Measurements from ENCODE around the gene GNA14.

GNA14 gene

GRCh38 chr9:77486968-77487367, 161.2 kb downstream of the GNA14 start:
- no peak overlapping the region for H2BK12ac ChIP-seq (ENCODE audit: low read length)
- H2BK5ac ChIP-seq (ENCODE audit: low read depth, low read length, poor library complexity), result no peak overlapping the region
- no peaks in the 10 kb centered on the region for H3K27me3 ChIP-seq (ENCODE audit: insufficient read depth, low read length)
- H3K4me3 ChIP-seq (ENCODE audit: low read depth, low read length), result no peak overlapping the region
- H3K4ac ChIP-seq (ENCODE audit: low read depth, low read length), result no peak overlapping the region
- H4K8ac ChIP-seq (ENCODE audit: low read depth, low read length), result no peak overlapping the region
- H3K4me2 ChIP-seq (ENCODE audit: low read length), result no peak overlapping the region
- no peaks in the 10 kb centered on the region for H3K79me1 ChIP-seq (ENCODE audit: low read length)
- no peak overlapping the region for H2BK120ac ChIP-seq (ENCODE audit: insufficient read depth, low read length, poor library complexity)
- H4K91ac ChIP-seq (ENCODE audit: low read depth, low read length), result no peak overlapping the region
- no peak overlapping the region for H3K18ac ChIP-seq (ENCODE audit: low read length)
- H3K4me1 ChIP-seq (ENCODE audit: control insufficient read depth in 1 of 2, insufficient read depth in 2 of 2, low read length in 2 of 2), result no peaks in the 10 kb centered on the region
- no peak overlapping the region for H2AK5ac ChIP-seq (ENCODE audit: low read length)
- no peaks in the 10 kb centered on the region for H3K36me3 ChIP-seq (ENCODE audit: control insufficient read depth in 1 of 2, insufficient read depth in 2 of 2, low read length in 2 of 2)
- H2AFZ ChIP-seq (ENCODE audit: insufficient read depth, low read length, poor library complexity), result no peak overlapping the region
- no CpG with 5 or more reads among the region's 1 CpG for WGBS (ENCODE audit: extremely low coverage, insufficient coverage, insufficient read length)
- no peak overlapping the region for H3K27ac ChIP-seq (ENCODE audit: low read depth, low read length)
- peak in 1 of 2 donors; percentile 26 for DNase-seq
- no peaks in the 10 kb centered on the region for H3K79me2 ChIP-seq (ENCODE audit: control insufficient read depth, insufficient read depth, low read length, poor library complexity)
- H3K23ac ChIP-seq (ENCODE audit: low read length), result no peak overlapping the region
- no peak overlapping the region for H3K14ac ChIP-seq (ENCODE audit: low read length)
- no peak overlapping the region for H3K9ac ChIP-seq (ENCODE audit: low read length)
- H3K9me3 ChIP-seq (ENCODE audit: insufficient read depth, low read depth, low read length), result peaks cover 2% of the 10 kb centered on the region
- no peak overlapping the region for H4K12ac ChIP-seq (ENCODE audit: low read depth, low read length)

- Histone ChIP-seq H3K18ac (ENCODE audit: low read length) (no peak overlapping the region), H2AK5ac (ENCODE audit: low read length) (no peak overlapping the region), H3K9me3 (ENCODE audit: insufficient read depth, low read depth, low read length) (peaks cover 2% of the 10 kb centered on the region), H4K8ac (ENCODE audit: low read depth, low read length) (no peak overlapping the region), H3K14ac (ENCODE audit: low read length) (no peak overlapping the region), H2AFZ (ENCODE audit: insufficient read depth, low read length, poor library complexity) (no peak overlapping the region), H3K27ac (ENCODE audit: low read depth, low read length) (no peak overlapping the region), H4K12ac (ENCODE audit: low read depth, low read length) (no peak overlapping the region), H2BK5ac (ENCODE audit: low read depth, low read length, poor library complexity) (no peak overlapping the region), H2BK12ac (ENCODE audit: low read length) (no peak overlapping the region), H3K4me1 (ENCODE audit: control insufficient read depth in 1 of 2, insufficient read depth in 2 of 2, low read length in 2 of 2) (no peaks in the 10 kb centered on the region), H4K91ac (ENCODE audit: low read depth, low read length) (no peak overlapping the region), H3K36me3 (ENCODE audit: control insufficient read depth in 1 of 2, insufficient read depth in 2 of 2, low read length in 2 of 2) (no peaks in the 10 kb centered on the region), H3K4me2 (ENCODE audit: low read length) (no peak overlapping the region), H3K4me3 (ENCODE audit: low read depth, low read length) (no peak overlapping the region), H3K9ac (ENCODE audit: low read length) (no peak overlapping the region), H3K4ac (ENCODE audit: low read depth, low read length) (no peak overlapping the region), H3K27me3 (ENCODE audit: insufficient read depth, low read length) (no peaks in the 10 kb centered on the region), H3K79me1 (ENCODE audit: low read length) (no peaks in the 10 kb centered on the region), H3K79me2 (ENCODE audit: control insufficient read depth, insufficient read depth, low read length, poor library complexity) (no peaks in the 10 kb centered on the region), H3K23ac (ENCODE audit: low read length) (no peak overlapping the region), H2BK120ac (ENCODE audit: insufficient read depth, low read length, poor library complexity) (no peak overlapping the region)
- DNase-seq, result no peak
Observed at GRCh38 chr9:77486463-77486862, 161.7 kb downstream of the GNA14 start.

GRCh38 chr9:77475641-77476473, 172.3 kb downstream of the GNA14 start:
- Histone ChIP-seq H2BK120ac (ENCODE audit: insufficient read depth, low read length, poor library complexity) (no peak overlapping the region), H2AK5ac (ENCODE audit: low read length) (no peak overlapping the region), H3K4me3 (ENCODE audit: low read depth, low read length) (no peak overlapping the region), H3K36me3 (ENCODE audit: control insufficient read depth in 1 of 2, insufficient read depth in 2 of 2, low read length in 2 of 2) (no peaks in the 10 kb centered on the region), H3K4ac (ENCODE audit: low read depth, low read length) (no peak overlapping the region), H3K79me1 (ENCODE audit: low read length) (no peaks in the 10 kb centered on the region), H4K12ac (ENCODE audit: low read depth, low read length) (no peak overlapping the region), H3K23ac (ENCODE audit: low read length) (no peak overlapping the region), H3K18ac (ENCODE audit: low read length) (no peak overlapping the region), H4K8ac (ENCODE audit: low read depth, low read length) (no peak overlapping the region), H3K27ac (ENCODE audit: low read depth, low read length) (no peak overlapping the region), H2BK5ac (ENCODE audit: low read depth, low read length, poor library complexity) (no peak overlapping the region), H4K91ac (ENCODE audit: low read depth, low read length) (no peak overlapping the region), H2AFZ (ENCODE audit: insufficient read depth, low read length, poor library complexity) (no peak overlapping the region), H3K9me3 (ENCODE audit: insufficient read depth, low read depth, low read length) (no peaks in the 10 kb centered on the region), H3K4me2 (ENCODE audit: low read length) (no peak overlapping the region), H2BK12ac (ENCODE audit: low read length) (no peak overlapping the region), H3K27me3 (ENCODE audit: insufficient read depth, low read length) (no peaks in the 10 kb centered on the region), H3K9ac (ENCODE audit: low read length) (no peak overlapping the region), H3K79me2 (ENCODE audit: control insufficient read depth, insufficient read depth, low read length, poor library complexity) (no peaks in the 10 kb centered on the region), H3K4me1 (ENCODE audit: control insufficient read depth in 1 of 2, insufficient read depth in 2 of 2, low read length in 2 of 2) (no peaks in the 10 kb centered on the region), H3K14ac (ENCODE audit: low read length) (no peak overlapping the region)
- no CpG with 5 or more reads among the region's 9 CpGs for WGBS (ENCODE audit: extremely low coverage, insufficient coverage, insufficient read length)
- no peak for DNase-seq

- Histone ChIP-seq H2BK120ac (ENCODE audit: insufficient read depth, low read length, poor library complexity) (no peak overlapping the region), H2BK5ac (ENCODE audit: low read depth, low read length, poor library complexity) (no peak overlapping the region), H3K18ac (ENCODE audit: low read length) (no peak overlapping the region), H3K79me1 (ENCODE audit: low read length) (no peaks in the 10 kb centered on the region), H4K8ac (ENCODE audit: low read depth, low read length) (no peak overlapping the region), H3K27me3 (ENCODE audit: insufficient read depth, low read length) (no peaks in the 10 kb centered on the region), H3K4me2 (ENCODE audit: low read length) (no peak overlapping the region), H3K27ac (ENCODE audit: low read depth, low read length) (no peak overlapping the region), H3K9ac (ENCODE audit: low read length) (no peak overlapping the region), H4K91ac (ENCODE audit: low read depth, low read length) (no peak overlapping the region), H4K12ac (ENCODE audit: low read depth, low read length) (no peak overlapping the region), H3K14ac (ENCODE audit: low read length) (no peak overlapping the region), H3K4me3 (ENCODE audit: low read depth, low read length) (no peak overlapping the region), H2AFZ (ENCODE audit: insufficient read depth, low read length, poor library complexity) (no peak overlapping the region), H3K4me1 (ENCODE audit: control insufficient read depth in 1 of 2, insufficient read depth in 2 of 2, low read length in 2 of 2) (peaks cover 0 to 1% of the 10 kb centered on the region in 2 experiments), H2BK12ac (ENCODE audit: low read length) (no peak overlapping the region), H2AK5ac (ENCODE audit: low read length) (no peak overlapping the region), H3K9me3 (ENCODE audit: insufficient read depth, low read depth, low read length) (no peaks in the 10 kb centered on the region), H3K23ac (ENCODE audit: low read length) (no peak overlapping the region), H3K4ac (ENCODE audit: low read depth, low read length) (no peak overlapping the region), H3K79me2 (ENCODE audit: control insufficient read depth, insufficient read depth, low read length, poor library complexity) (no peaks in the 10 kb centered on the region), H3K36me3 (ENCODE audit: control insufficient read depth in 1 of 2, insufficient read depth in 2 of 2, low read length in 2 of 2) (no peaks in the 10 kb centered on the region)
- no CpG with 5 or more reads among the region's 3 CpGs for whole genome bisulfite sequencing (ENCODE audit: extremely low coverage, insufficient coverage, insufficient read length)
- no peak for DNase-seq
Observed at GRCh38 chr9:77474936-77475335, 173.2 kb downstream of the GNA14 start.

All from trophoblast cell (in vitro differentiated cells and primary cell).